Activated CD4-positive, alpha-beta T cell treated with anti-CD3 and anti-CD28 coated beads, Interleukin-2, Interleukin-4, amounts not matched to agents 100 ng/mL and 50 ng/mL, durations not matched to agents 16 hours and 8 hours (primary cell): ENCODE measurements around the gene OR1B1.
"Not testable (repeated sequence)": the region's sequence is repeated elsewhere in the genome, so short reads cannot be mapped to it uniquely, and the experiment has no call there.

Experiments used
- DNase-seq: peaks from one replicate; pipeline ENCODE4 v3.0.0-alpha.2; 2020; ENCODE audit warnings: low spot score

Gene OR1B1

DNA sequence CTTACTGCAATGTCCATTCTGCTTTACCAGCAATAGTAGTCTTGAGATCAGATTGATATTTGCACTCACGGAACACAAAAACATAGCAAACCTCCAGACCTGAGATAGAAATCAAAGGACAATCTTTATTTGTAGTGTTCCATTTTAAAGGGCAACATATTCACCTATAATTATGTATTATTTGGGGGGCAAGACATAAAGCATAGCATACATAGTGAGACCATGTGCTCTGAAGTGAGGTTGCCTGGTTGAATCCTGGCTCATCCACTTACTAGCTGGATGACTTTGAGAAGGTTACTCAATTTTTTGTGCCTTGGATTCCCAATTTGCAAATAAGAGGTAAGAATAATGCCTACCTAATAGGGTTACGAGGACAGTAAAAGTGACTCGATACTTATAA, at the start of gene OR1B1:
Gene OR1B1, minus strand, starts transcription at position 101 of the 400 bp plus-strand sequence.
- no peak for DNase-seq

GRCh38 chr9:122695696-122696095, 38.3 kb upstream of the OR1B1 start:
- DNase-seq, result no peak

DNA sequence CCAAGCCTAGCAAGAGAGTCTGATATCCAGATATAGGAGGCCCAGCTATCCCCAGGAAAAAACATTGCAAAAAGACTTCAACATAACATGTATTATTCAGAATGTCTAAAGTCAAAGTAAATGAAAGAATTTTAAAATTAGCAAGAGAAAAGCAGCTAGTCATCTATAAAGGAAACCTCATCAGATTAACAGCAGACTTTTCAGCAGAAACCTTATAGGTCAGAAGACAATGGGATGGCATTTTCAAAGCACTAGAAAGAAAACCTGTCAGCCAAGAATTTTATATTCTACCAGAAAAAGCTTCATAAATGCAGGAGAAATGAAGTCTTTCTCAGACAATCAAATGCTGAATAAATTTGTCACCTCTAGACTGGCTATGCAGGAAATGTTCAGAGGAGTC, 27.4 kb upstream of the OR1B1 start:
- DNase-seq, result no peak

- no peak for DNase-seq
These were observed 15.1 kb upstream of the OR1B1 start for GRCh38 chr9:122672481-122672880.

DNA sequence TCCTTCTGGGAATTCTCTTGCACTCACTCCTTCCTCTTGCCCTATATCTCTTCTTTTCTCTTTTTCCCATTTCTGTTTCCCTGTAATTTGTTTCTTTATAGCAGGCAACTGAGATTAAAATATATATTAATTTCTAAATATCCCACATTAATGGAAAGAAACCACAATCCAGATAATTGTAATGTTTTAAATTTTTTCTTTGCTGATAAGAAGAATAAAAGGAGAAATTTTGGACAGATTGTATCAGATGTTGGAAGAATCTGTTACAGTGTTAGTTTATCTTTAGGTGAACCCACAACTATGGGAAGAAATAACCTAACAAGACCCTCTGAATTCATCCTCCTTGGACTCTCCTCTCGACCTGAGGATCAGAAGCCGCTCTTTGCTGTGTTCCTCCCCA, 4.0 kb upstream of the OR1B1 start, which contains the start of gene OR1L1:
Gene OR1L1, plus strand, starts transcription at position 301 of the 400 bp plus-strand sequence. Its CDS starts 0 bp downstream, at position 301.
- no peak for DNase-seq

DNA sequence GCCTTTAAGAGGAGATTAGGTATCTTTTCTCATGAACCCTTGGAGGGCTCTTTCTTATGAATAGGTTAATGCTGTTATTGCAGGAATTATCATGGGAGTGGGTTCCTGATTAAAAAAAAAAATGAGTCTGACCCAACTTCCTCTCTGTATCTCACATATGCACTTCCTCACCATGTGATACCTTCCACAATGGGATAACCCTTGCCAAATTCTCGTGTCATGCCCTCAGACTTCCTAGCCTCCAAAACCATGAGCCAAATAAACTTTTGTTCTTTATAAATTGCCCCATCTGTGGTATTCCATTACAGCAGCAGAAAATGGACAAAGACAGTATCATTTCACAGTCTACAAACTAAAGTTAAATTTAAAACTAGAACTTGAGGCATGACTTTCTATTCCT, 1.0 kb downstream of the OR1B1 start:
- DNase-seq, result no peak

DNA sequence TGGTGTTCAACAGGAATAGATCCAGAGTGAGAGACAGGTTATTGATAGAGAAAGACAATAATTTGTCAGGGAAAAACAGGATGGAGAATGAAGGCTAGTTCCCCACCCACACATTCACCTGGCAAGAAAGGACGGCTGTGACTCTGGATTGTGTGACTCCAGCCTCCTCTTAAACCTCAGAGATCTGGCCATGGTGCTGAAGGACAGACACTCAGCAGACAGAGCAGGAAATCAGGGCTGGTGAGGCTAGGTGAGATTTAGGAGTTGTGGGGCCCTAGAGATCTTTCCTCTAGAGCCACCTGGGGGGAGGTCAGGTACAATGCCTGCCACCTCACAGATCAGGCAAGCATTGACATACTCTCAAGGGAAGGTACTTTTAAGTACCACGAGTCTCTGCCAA, 15.2 kb downstream of the OR1B1 start:
- DNase-seq, result no peak

DNA sequence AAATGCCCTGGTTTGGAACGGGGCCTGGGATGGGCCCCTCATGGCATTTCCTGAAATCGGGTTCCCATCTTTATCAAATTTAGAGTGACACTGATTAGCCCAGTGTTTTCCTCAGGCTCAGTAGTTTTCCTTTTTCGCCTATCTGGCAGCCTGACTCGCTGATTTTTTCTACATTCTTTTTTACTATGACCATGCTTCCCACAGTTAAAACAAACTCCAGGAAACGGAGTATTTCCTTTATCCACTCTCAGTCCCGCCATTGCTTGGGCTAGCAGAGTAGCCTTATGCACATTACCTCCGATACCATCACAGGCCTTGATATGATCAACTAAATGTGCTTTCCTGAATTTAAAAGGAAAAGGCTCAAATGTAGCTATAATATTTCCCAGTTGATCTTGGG, 37.4 kb downstream of the OR1B1 start:
- DNase-seq, result no peak

DNA sequence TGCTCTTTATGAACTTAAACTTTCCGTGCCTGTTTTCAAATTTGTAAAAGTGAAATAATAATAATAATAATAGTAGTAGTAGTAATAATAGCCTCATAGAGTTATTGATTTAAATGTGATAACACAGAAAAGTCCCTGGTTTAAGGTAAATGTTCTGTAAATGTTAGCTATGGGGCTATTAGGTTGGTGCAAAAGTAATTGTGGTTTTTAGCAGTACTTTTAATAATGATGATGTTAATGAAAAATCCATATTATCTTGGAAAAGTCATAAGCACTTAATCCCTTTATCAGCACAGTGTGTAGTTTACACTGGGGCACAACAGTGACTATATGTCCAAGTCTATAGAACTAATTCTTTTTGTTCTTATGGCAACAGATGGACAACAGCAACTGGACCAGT, 43.1 kb downstream of the OR1B1 start, which contains the start of gene OR1Q1:
Gene OR1Q1, plus strand, starts transcription at position 377 of the 400 bp plus-strand sequence. Its CDS starts 0 bp downstream, at position 377.
- DNase-seq, result no peak

- no peak for DNase-seq
These were observed 47.6 kb downstream of the OR1B1 start for GRCh38 chr9:122609804-122610203.

- no peak for DNase-seq
These were observed 50.8 kb downstream of the OR1B1 start for GRCh38 chr9:122606587-122606986.

GRCh38 chr9:122605691-122606090, 51.7 kb downstream of the OR1B1 start:
- no peak for DNase-seq

- DNase-seq, result not testable (repeated sequence)
These were observed 74.1 kb downstream of the OR1B1 start, which contains the start of gene OR1L8 for GRCh38 chr9:122583284-122583683. OR1L8 (minus strand) TSS chr9:122583384; CDS start chr9:122568477, 14,907 bp downstream.

DNA sequence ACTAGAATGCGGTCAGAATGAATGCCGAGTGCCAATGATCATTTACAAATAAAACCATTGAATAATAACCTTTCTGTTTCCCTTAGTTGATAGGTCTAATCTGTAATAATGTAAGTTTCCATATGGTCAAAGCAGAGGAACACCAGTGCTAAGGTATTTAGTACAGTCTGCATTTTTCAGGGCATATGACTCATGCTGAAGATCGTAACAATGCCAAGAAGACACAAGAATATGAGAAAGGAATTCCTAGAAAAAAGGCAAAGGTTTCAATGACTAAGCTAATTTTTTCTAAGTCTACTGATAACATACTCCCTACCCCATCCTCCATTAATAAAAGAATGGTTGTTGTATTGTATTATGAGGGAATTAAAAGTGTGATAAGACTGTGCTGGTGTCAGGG, 77.1 kb downstream of the OR1B1 start:
- no peak for DNase-seq

GRCh38 chr9:122579874-122580273, 77.6 kb downstream of the OR1B1 start:
- no peak for DNase-seq
